Astrocyte (in vitro differentiated cells and primary cell): Measurements from ENCODE around the gene PNKD. TPM values are rescaled to one million over a fixed set of nuclear protein-coding genes. Genes with fewer than 3 reads are reported as not detected.

ENCODE experiments used
- DNase-seq: peaks from one replicate; pipeline ENCODE4 v3.0.0-alpha.2; 2010; ENCODE audit warnings: low read depth
- FAIRE-seq: peaks from 2 replicates; lab custom pipeline; 2011; peaks lifted over from hg19 to GRCh38; lab: Jason Lieb, UNC
- H2AFZ ChIP-seq: 2 replicates; pipeline ENCODE4 v1.6.0; 2012; ENCODE audit warnings: low read depth, low read length, inconsistent platforms
- H3K27ac ChIP-seq: 2 replicates; pipeline ENCODE4 v1.5.1; 2011; ENCODE audit warnings: low read depth, low read length, inconsistent platforms
- H3K27me3 ChIP-seq: 2 replicates; pipeline ENCODE4 v1.6.0; 2011; ENCODE audit warnings: low read length, inconsistent platforms; ENCODE audit not compliant: insufficient read depth
- H3K36me3 ChIP-seq: 2 replicates; pipeline ENCODE4 v1.5.1; 2011; ENCODE audit warnings: low read length, inconsistent platforms; ENCODE audit not compliant: insufficient read depth
- H3K4me1 ChIP-seq: 2 replicates; pipeline ENCODE4 v1.5.1; 2011; ENCODE audit warnings: low read length, inconsistent platforms; ENCODE audit not compliant: insufficient read depth
- H3K4me2 ChIP-seq: 2 replicates; pipeline ENCODE4 v1.6.0; 2012; ENCODE audit warnings: low read length, inconsistent platforms
- H3K4me3 ChIP-seq: 2 replicates; pipeline ENCODE4 v1.5.1; 2011; ENCODE audit warnings: low read depth, mild to moderate bottlenecking, low read length, inconsistent platforms; ENCODE audit not compliant: insufficient read depth
- H3K79me2 ChIP-seq: 2 replicates; pipeline ENCODE4 v1.6.0; 2012; ENCODE audit warnings: mild to moderate bottlenecking, low read length, inconsistent platforms; ENCODE audit not compliant: insufficient read depth
- H3K9ac ChIP-seq: 2 replicates; pipeline ENCODE4 v1.6.0; 2012; ENCODE audit warnings: mild to moderate bottlenecking, low read length, inconsistent platforms
- H3K9me3 ChIP-seq: 2 replicates; pipeline ENCODE4 v1.5.1; 2012; ENCODE audit warnings: low read depth, mild to moderate bottlenecking, low read length, inconsistent platforms; ENCODE audit not compliant: insufficient read depth
- H4K20me1 ChIP-seq: 2 replicates; pipeline ENCODE4 v1.6.0; 2012; ENCODE audit warnings: low read length, inconsistent platforms; ENCODE audit not compliant: insufficient read depth
- H3K27ac Mint-ChIP-seq: one replicate; pipeline ENCODE4 v1.8.0; 2021; ENCODE audit warnings: mild to moderate bottlenecking, mixed read lengths; ENCODE audit not compliant: unreplicated experiment
- H3K27me3 Mint-ChIP-seq: one replicate; pipeline ENCODE4 v1.8.0; 2021; ENCODE audit warnings: low read depth, mixed read lengths; ENCODE audit not compliant: unreplicated experiment
- H3K36me3 Mint-ChIP-seq: one replicate; pipeline ENCODE4 v1.8.0; 2021; ENCODE audit warnings: low read depth, mixed read lengths; ENCODE audit not compliant: unreplicated experiment
- H3K4me1 Mint-ChIP-seq: one replicate; pipeline ENCODE4 v1.8.0; 2021; ENCODE audit warnings: low read depth, mixed read lengths; ENCODE audit not compliant: unreplicated experiment
- H3K4me3 Mint-ChIP-seq: one replicate; pipeline ENCODE4 v1.8.0; 2021; ENCODE audit warnings: mild to moderate bottlenecking, moderate library complexity, mixed read lengths; ENCODE audit not compliant: unreplicated experiment
- H3K9me3 Mint-ChIP-seq: one replicate; pipeline ENCODE4 v1.8.0; 2021; ENCODE audit warnings: mild to moderate bottlenecking, mixed read lengths; ENCODE audit not compliant: unreplicated experiment
- EZH2 ChIP-seq: IDR thresholded peaks from 2 replicates; pipeline ENCODE4 v1.6.1; 2012; ENCODE audit warnings: mild to moderate bottlenecking, low read length, inconsistent platforms; ENCODE audit not compliant: insufficient read depth
- total RNA-seq: library from RNA; stranded (reverse); gene quantifications from 2 replicates; pipeline ENCODE4 v1.2.1, GENCODE V29; 2021
- TF ChIP-seq, protein P1 (sequence below): IDR thresholded peaks from 2 replicates; pipeline ENCODE4 v1.5.1; 2011; ENCODE audit warnings: low read depth, mild to moderate bottlenecking, inconsistent platforms, low read length, moderate library complexity; ENCODE audit not compliant: insufficient read depth

PNKD gene
- total RNA-seq, 1 donor from 2014 or later = 40.9 TPM

DNA sequence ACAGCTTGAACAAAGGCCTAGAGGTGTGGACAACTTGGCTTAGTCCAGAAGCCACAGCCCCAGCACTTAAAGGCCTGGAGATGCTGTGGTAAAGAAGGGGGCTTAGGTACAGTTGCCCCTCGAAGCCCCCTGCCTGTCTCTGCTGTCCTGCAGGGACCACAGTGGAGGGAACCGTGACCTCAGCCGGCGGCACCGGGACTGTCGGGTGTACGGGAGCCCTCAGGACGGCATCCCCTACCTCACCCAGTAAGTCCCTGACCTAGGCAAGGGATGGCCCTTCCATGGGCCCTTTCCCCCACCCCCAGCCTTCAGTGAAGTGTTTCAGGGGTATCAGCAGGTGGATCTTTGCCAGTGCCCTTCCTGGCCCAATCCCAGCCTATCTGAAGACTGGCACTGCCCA lies 71.1 kb downstream of the PNKD start:
- TF ChIP-seq, protein P1, sequence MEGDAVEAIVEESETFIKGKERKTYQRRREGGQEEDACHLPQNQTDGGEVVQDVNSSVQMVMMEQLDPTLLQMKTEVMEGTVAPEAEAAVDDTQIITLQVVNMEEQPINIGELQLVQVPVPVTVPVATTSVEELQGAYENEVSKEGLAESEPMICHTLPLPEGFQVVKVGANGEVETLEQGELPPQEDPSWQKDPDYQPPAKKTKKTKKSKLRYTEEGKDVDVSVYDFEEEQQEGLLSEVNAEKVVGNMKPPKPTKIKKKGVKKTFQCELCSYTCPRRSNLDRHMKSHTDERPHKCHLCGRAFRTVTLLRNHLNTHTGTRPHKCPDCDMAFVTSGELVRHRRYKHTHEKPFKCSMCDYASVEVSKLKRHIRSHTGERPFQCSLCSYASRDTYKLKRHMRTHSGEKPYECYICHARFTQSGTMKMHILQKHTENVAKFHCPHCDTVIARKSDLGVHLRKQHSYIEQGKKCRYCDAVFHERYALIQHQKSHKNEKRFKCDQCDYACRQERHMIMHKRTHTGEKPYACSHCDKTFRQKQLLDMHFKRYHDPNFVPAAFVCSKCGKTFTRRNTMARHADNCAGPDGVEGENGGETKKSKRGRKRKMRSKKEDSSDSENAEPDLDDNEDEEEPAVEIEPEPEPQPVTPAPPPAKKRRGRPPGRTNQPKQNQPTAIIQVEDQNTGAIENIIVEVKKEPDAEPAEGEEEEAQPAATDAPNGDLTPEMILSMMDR = no peak
- TF ChIP-seq EZH2 = no peak
- no peaks in the 10 kb centered on the region for H3K36me3 ChIP-seq
- no peak overlapping the region for H3K9ac ChIP-seq
- Mint-ChIP-seq H3K36me3 (peaks cover 18% of the 10 kb centered on the region), H3K4me3 (no peak overlapping the region), H3K4me1 (peaks cover 8% of the 10 kb centered on the region), H3K9me3 (no peaks in the 10 kb centered on the region), H3K27me3 (peaks cover 2% of the 10 kb centered on the region), H3K27ac (no peak overlapping the region)
- H3K4me3 ChIP-seq = no peak overlapping the region
- H3K27me3 ChIP-seq = no peaks in the 10 kb centered on the region
- FAIRE-seq (no peak), DNase-seq (no peak)
- no peaks in the 10 kb centered on the region for H3K79me2 ChIP-seq
- no peak overlapping the region for H3K27ac ChIP-seq
- H3K4me1 ChIP-seq = no peaks in the 10 kb centered on the region
- H3K9me3 ChIP-seq = no peaks in the 10 kb centered on the region
- no peak overlapping the region for H2AFZ ChIP-seq
- no peaks in the 10 kb centered on the region for H4K20me1 ChIP-seq
- H3K4me2 ChIP-seq = no peak overlapping the region

DNA sequence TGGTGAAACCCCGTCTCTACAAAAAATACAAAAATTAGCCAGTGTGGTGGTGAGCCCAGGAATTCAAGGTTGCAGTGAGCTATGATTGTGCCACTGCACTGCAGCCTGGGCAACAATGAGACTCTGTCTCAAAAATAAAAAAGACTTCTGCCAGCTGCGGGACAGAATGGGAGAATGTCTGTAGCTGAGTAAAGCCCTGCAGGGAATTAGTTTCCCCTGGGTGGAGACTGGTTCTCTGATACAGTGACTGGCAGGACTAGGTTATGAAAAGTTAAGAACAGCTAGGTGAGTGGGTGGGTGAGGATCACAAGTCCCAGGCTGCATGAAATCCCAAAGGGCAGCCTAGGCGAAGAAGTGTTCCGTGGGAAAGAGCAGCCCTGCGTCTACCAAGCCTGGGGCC lies 72.5 kb downstream of the PNKD start:
- H3K4me3 Mint-ChIP-seq = no peak overlapping the region
- Histone ChIP-seq H3K4me3 (no peak overlapping the region), H3K27me3 (no peaks in the 10 kb centered on the region), H3K4me1 (no peaks in the 10 kb centered on the region), H3K36me3 (no peaks in the 10 kb centered on the region), H2AFZ (no peak overlapping the region), H3K9ac (no peak overlapping the region), H4K20me1 (no peaks in the 10 kb centered on the region), H3K4me2 (no peak overlapping the region), H3K9me3 (no peaks in the 10 kb centered on the region), H3K79me2 (no peaks in the 10 kb centered on the region), H3K27ac (no peak overlapping the region)
- peaks cover 8% of the 10 kb centered on the region for H3K4me1 Mint-ChIP-seq
- H3K36me3 Mint-ChIP-seq = peaks cover 18% of the 10 kb centered on the region
- TF ChIP-seq, protein P1 = no peak
- TF ChIP-seq EZH2 = no peak
- H3K27ac Mint-ChIP-seq = no peak overlapping the region
- peaks cover 2% of the 10 kb centered on the region for H3K27me3 Mint-ChIP-seq
- no peak for DNase-seq
- H3K9me3 Mint-ChIP-seq = no peaks in the 10 kb centered on the region
- FAIRE-seq = no peak

DNA sequence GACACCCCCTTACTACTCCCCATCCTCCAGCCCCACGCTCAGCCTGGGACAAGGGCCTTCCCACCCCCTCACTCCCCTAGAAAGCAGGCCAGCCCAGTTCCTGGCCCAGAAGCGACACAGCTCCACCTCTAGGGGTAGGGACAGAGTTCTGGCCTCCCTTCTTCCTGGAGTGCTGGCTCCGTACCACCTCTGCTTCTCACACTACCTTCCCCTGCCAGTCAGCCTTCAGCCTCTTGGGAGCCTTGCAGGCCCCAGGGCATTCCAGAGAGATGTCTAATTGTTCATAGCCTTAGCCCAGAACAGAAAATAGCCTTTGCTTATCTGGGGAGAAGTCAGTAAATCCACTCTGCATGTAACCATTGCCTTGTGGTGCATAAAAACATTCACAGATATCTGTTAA lies 73.3 kb downstream of the PNKD start:
- no peak overlapping the region for H3K9ac ChIP-seq
- DNase-seq (peak; percentile 55), FAIRE-seq (peak; percentile 13)
- H3K9me3 Mint-ChIP-seq = no peaks in the 10 kb centered on the region
- H3K4me1 ChIP-seq = no peaks in the 10 kb centered on the region
- H2AFZ ChIP-seq = no peak overlapping the region
- TF ChIP-seq EZH2 = no peak
- TF ChIP-seq, protein P1 = no peak
- peak overlapping the region; percentile 66 for H3K4me3 Mint-ChIP-seq
- no peaks in the 10 kb centered on the region for H3K9me3 ChIP-seq
- no peak overlapping the region for H3K27ac Mint-ChIP-seq
- H4K20me1 ChIP-seq = no peaks in the 10 kb centered on the region
- no peak overlapping the region for H3K27ac ChIP-seq
- no peak overlapping the region for H3K4me2 ChIP-seq
- H3K4me1 Mint-ChIP-seq = peaks cover 8% of the 10 kb centered on the region
- H3K79me2 ChIP-seq = no peaks in the 10 kb centered on the region
- peaks cover 2% of the 10 kb centered on the region for H3K27me3 Mint-ChIP-seq
- H3K36me3 Mint-ChIP-seq = peaks cover 18% of the 10 kb centered on the region
- H3K27me3 ChIP-seq = no peaks in the 10 kb centered on the region
- no peaks in the 10 kb centered on the region for H3K36me3 ChIP-seq
- no peak overlapping the region for H3K4me3 ChIP-seq
